Hepatocyte (in vitro differentiated cells): ENCODE measurements around the gene HLA-DQB1. TPM values are rescaled to one million over a fixed set of nuclear protein-coding genes. Genes with fewer than 3 reads are reported as not detected.

Source experiments
- DNase-seq: peaks from one replicate; pipeline ENCODE4 v3.0.0-alpha.2; 2016; ENCODE audit warnings: low spot score
- H2AFZ ChIP-seq: fragments of 200-600 bp; sonication (generic); 2 replicates; pipeline ENCODE4 v1.6.0; 2016; ENCODE audit warnings: antibody characterized with exemption, mild to moderate bottlenecking
- H3K27ac ChIP-seq: fragments of 200-600 bp; sonication (generic); 2 replicates; pipeline ENCODE4 v1.5.1; 2016; ENCODE audit warnings: mild to moderate bottlenecking
- H3K27me3 ChIP-seq: fragments of 200-600 bp; sonication (generic); 2 replicates; pipeline ENCODE4 v1.6.1; 2016
- H3K36me3 ChIP-seq: fragments of 200-600 bp; sonication (generic); replicated peaks from 2 replicates; pipeline ENCODE4 v1.5.1; 2016; ENCODE audit warnings: low read depth; ENCODE audit not compliant: insufficient read depth
- H3K4me1 ChIP-seq: fragments of 200-600 bp; sonication (generic); 2 replicates; pipeline ENCODE4 v1.5.1; 2016; ENCODE audit warnings: mild to moderate bottlenecking, moderate library complexity; ENCODE audit not compliant: insufficient read depth
- H3K4me2 ChIP-seq: fragments of 200-600 bp; sonication (generic); 2 replicates; pipeline ENCODE4 v1.6.0; 2016
- H3K4me3 ChIP-seq: fragments of 200-600 bp; sonication (generic); 2 replicates; pipeline ENCODE4 v1.5.1; 2016; ENCODE audit warnings: mild to moderate bottlenecking
- H3K79me2 ChIP-seq: fragments of 200-600 bp; sonication (generic); 2 replicates; pipeline ENCODE4 v1.6.0; 2017; ENCODE audit warnings: mild to moderate bottlenecking
- H3K9me2 ChIP-seq: fragments of 200-600 bp; sonication (generic); replicated peaks from 2 replicates; pipeline ENCODE4 v1.6.0; 2017; ENCODE audit warnings: mild to moderate bottlenecking; ENCODE audit not compliant: insufficient read depth
- H3K9me3 ChIP-seq: fragments of 200-600 bp; sonication (generic); 2 replicates; pipeline ENCODE4 v1.5.1; 2016; ENCODE audit warnings: low read depth, mild to moderate bottlenecking
- H4K20me1 ChIP-seq: fragments of 200-600 bp; sonication (generic); 2 replicates; pipeline ENCODE4 v1.6.0; 2016; ENCODE audit warnings: mild to moderate bottlenecking; ENCODE audit not compliant: insufficient read depth, poor library complexity, severe bottlenecking
- EZH2 ChIP-seq: fragments of 200-600 bp; sonication (generic); IDR thresholded peaks from 2 replicates; pipeline ENCODE4 v1.6.1; 2016; ENCODE audit warnings: antibody characterized with exemption, mild to moderate bottlenecking, borderline replicate concordance
- EZH2phosphoT487 ChIP-seq: fragments of 200-600 bp; sonication (generic); IDR thresholded peaks from one replicate; pipeline ENCODE4 v1.6.1; 2018; ENCODE audit warnings: antibody characterized with exemption, mild to moderate bottlenecking, low read depth, moderate library complexity; ENCODE audit not compliant: unreplicated experiment, severe bottlenecking
- WGBS: methylation state at CpG from one replicate; pipeline ENCODE4 v1.1.6; 2016; ENCODE audit warnings: low lambda C conversion rate; ENCODE audit errors: missing lambda C conversion rate; 5-methylcytosine and 5-hydroxymethylcytosine counted together
- polyA plus RNA-seq: library from polyadenylated mRNA; unstranded; fragments of >200 nt; fragmentation: Nextera tagmentation; extraction: Ambion mirVana; gene quantifications from 2 replicates; pipeline ENCODE4 v1.2.1, GENCODE V29; 2016
- total RNA-seq: library from RNA; depleted of rRNA; stranded (reverse); fragments of >200 nt; gene quantifications from 2 replicates; pipeline ENCODE4 v1.2.3, GENCODE V29; 2014
- TF ChIP-seq, protein P1 (sequence below): fragments of 200-600 bp; sonication (generic); IDR thresholded peaks from 2 replicates; pipeline ENCODE4 v1.5.1; 2016; ENCODE audit warnings: antibody characterized with exemption, mild to moderate bottlenecking; ENCODE audit not compliant: poor library complexity

HLA-DQB1 gene
- total and polyA plus RNA-seq, 2 experiments from 2014 or later: 12.0 to 15.2 TPM

DNA sequence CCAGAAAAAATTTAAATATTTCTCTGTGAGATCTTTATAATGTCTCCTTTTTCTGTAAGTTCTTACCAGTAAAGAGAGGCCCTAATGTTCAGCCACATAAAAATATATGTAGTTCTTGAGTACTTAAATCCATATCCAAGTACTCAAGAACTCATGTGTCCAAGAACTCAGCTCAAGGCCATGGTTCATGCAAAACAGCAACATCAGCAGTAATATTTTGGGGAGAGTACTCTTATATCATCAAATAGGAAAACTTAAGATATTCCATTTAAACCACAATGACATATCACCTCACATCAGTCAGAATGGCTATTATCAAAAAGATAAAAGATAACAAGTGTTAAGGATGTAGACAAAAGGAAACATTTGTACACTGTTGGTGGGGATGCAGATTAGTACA is 3.4 kb upstream of the HLA-DQB1 start:
- H3K79me2 ChIP-seq: no peaks in the 10 kb centered on the region
- H3K27ac ChIP-seq: no peak overlapping the region
- no peaks in the 10 kb centered on the region for H3K27me3 ChIP-seq
- no peaks in the 10 kb centered on the region for H3K9me3 ChIP-seq
- H3K4me2 ChIP-seq: no peak overlapping the region
- no peaks in the 10 kb centered on the region for H4K20me1 ChIP-seq
- no peaks in the 10 kb centered on the region for H3K36me3 ChIP-seq
- H3K4me3 ChIP-seq: no peak overlapping the region
- no peak for DNase-seq
- no peak overlapping the region for H2AFZ ChIP-seq
- no peaks in the 10 kb centered on the region for H3K4me1 ChIP-seq
- TF ChIP-seq, protein P1, sequence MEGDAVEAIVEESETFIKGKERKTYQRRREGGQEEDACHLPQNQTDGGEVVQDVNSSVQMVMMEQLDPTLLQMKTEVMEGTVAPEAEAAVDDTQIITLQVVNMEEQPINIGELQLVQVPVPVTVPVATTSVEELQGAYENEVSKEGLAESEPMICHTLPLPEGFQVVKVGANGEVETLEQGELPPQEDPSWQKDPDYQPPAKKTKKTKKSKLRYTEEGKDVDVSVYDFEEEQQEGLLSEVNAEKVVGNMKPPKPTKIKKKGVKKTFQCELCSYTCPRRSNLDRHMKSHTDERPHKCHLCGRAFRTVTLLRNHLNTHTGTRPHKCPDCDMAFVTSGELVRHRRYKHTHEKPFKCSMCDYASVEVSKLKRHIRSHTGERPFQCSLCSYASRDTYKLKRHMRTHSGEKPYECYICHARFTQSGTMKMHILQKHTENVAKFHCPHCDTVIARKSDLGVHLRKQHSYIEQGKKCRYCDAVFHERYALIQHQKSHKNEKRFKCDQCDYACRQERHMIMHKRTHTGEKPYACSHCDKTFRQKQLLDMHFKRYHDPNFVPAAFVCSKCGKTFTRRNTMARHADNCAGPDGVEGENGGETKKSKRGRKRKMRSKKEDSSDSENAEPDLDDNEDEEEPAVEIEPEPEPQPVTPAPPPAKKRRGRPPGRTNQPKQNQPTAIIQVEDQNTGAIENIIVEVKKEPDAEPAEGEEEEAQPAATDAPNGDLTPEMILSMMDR: no peak
- TF ChIP-seq EZH2 (no peak), EZH2phosphoT487 (no peak)
- H3K9me2 ChIP-seq: no peaks in the 10 kb centered on the region

DNA sequence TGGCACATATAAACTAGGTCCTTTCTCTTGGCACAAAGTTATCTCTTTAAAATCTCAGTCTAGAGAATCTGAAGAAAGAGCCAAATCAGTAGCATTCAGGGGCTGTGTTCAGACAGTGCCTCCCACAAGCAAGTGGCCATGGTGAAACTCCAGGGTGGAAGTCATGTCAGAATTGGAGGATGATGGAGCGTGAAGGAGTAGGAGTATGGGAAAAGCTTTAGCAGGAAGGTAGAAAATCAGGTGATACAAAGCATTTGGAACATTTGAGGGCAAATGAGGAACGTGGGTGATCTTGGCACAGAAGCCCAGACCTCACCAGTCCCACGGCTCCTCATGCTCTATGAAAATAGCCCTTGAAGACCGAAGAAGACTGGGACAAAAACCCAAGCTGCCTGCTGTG is 2.8 kb upstream of the HLA-DQB1 start:
- no peak overlapping the region for H2AFZ ChIP-seq
- no peaks in the 10 kb centered on the region for H3K9me3 ChIP-seq
- no peaks in the 10 kb centered on the region for H3K4me1 ChIP-seq
- H3K36me3 ChIP-seq: no peaks in the 10 kb centered on the region
- H3K79me2 ChIP-seq: no peaks in the 10 kb centered on the region
- TF ChIP-seq EZH2 (no peak), EZH2phosphoT487 (no peak)
- TF ChIP-seq, protein P1: no peak
- H3K27me3 ChIP-seq: no peaks in the 10 kb centered on the region
- DNase-seq: no peak
- no peak overlapping the region for H3K4me2 ChIP-seq
- no peak overlapping the region for H3K27ac ChIP-seq
- H3K4me3 ChIP-seq: no peak overlapping the region
- no peaks in the 10 kb centered on the region for H4K20me1 ChIP-seq
- H3K9me2 ChIP-seq: no peaks in the 10 kb centered on the region
- WGBS: 73% methylated on average over 4 of the region's 4 CpGs

DNA sequence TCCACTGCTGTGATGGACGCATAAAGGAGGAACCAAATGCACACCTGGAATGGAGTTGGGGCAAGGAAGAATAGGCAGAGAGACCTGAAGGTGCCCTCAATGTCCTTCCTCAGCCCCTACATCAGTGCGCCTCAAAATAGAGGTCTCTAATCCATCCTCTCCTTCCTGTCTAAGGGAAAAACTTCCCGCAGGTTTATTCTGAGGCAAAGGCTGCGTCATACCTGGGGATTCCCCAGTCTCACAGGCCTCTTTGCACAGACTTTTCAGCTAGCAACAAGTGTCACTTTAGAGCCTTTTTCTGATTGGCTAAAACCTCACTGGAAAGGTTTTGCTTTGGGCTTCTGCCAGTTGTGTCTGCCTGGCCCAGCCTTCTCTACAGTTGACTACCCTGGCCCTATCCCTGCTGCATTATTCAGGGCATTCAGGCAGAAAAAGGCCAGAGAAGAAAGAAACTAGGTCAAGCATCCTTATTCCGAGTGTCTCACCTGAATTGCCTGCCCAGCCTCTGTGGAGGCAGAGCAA is 1.8 kb upstream of the HLA-DQB1 start:
- H2AFZ ChIP-seq: no peak overlapping the region
- WGBS: 62% methylated on average over 5 of the region's 5 CpGs

More for the DNA sequence above, 1.8 kb upstream of the HLA-DQB1 start:
- Histone ChIP-seq H3K27me3 (no peaks in the 10 kb centered on the region), H3K36me3 (no peaks in the 10 kb centered on the region), H3K4me2 (peak overlapping the region; percentile 21), H3K9me3 (no peaks in the 10 kb centered on the region), H3K4me1 (no peaks in the 10 kb centered on the region), H3K79me2 (no peaks in the 10 kb centered on the region), H4K20me1 (no peaks in the 10 kb centered on the region), H3K9me2 (no peaks in the 10 kb centered on the region), H3K27ac (peak overlapping the region; percentile 84), H3K4me3 (no peak overlapping the region)
- TF ChIP-seq, protein P1: no peak
- TF ChIP-seq EZH2phosphoT487: no peak
- no peak for TF ChIP-seq EZH2
- DNase-seq: peak; percentile 83
